Lower leg skin (tissue), 4 donors: ENCODE measurements around the gene RPL7L1. TPM values are rescaled to one million over a fixed set of nuclear protein-coding genes. Genes with fewer than 3 reads are reported as not detected.

Experiments used
- DNase-seq, 2 donors: peaks; one replicate each; pipeline ENCODE4 v3.0.0-alpha.2; 2019; ENCODE audit warnings: low spot score in 2 of 2
- H3K4me3 ChIP-seq: fragments of 200-600 bp; sonication (generic); 2 replicates; pipeline ENCODE4 v1.5.1; 2017; ENCODE audit warnings: mild to moderate bottlenecking, low read depth; ENCODE audit not compliant: poor library complexity, severe bottlenecking
- CTCF ChIP-seq, 3 donors: fragments of 450-650 bp; IDR thresholded peaks; one replicate each; pipeline ENCODE4 v1.5.1; 2016; ENCODE audit warnings: antibody characterized with exemption in 3 of 3, mild to moderate bottlenecking in 3 of 3, moderate library complexity in 2 of 3
- POLR2A ChIP-seq, 2 donors: fragments of 450-650 bp; IDR thresholded peaks; one replicate each; pipeline ENCODE4 v1.6.1; 2016 to 2017; ENCODE audit warnings: antibody characterized with exemption in 2 of 2, mild to moderate bottlenecking in 1 of 2, moderate library complexity in 1 of 2
- WGBS, 2 donors: methylation state at CpG; one replicate each; pipeline ENCODE4 v1.1.5; 2018; 5-methylcytosine and 5-hydroxymethylcytosine counted together
- intact Hi-C: fragments of 100-400 bp; cut with DNase I; formaldehyde crosslinking; loops from one replicate; pipeline ENCODE4 v1.15.0; 2023; ENCODE audit warnings: low total_unique reads
- total RNA-seq, 4 donors: library from RNA; depleted of rRNA; stranded (reverse); fragments of >200 nt; gene quantifications; one replicate each; pipeline ENCODE4 v1.1.0, GENCODE V29; 2016

The RPL7L1 gene
- total RNA-seq, 4 donors from 2014 or later = 73.4 to 95.9 (median 80.9) TPM

- no peak overlapping the region for H3K4me3 ChIP-seq
- WGBS, 2 donors = 63 to 77% methylated on average over 5 of the region's 5 CpGs
- TF ChIP-seq POLR2A (IDR thresholded peaks at IDR 0.05) (no peak), CTCF (IDR thresholded peaks at IDR 0.05) (no peak)
- DNase-seq = no peak
- intact Hi-C loops = no loop called here
These were observed 27.9 kb downstream of the RPL7L1 start for GRCh38 chr6:42907336-42907735.

DNA sequence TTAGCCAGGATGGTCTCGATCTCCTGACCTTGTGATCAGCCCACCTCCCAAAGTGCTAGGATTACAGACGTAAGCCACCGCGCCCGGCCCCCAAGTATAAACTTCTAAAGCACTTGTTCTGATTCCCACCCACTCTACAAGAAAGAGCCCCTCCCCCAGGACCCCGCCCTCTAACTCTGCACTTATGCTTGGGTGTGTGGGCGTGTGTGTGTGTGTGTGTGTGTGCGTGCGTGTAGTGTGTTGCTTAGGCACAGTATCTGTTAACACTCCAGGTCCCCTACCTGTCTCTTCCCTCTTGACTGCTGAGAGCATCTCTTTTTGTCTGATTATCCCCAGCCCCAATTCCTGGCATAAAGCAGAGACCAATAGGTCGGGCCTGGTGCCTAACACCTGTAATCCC lies 30.4 kb downstream of the RPL7L1 start:
- no peak overlapping the region for H3K4me3 ChIP-seq
- 92 to 93% methylated on average over 10 of the region's 10 CpGs for WGBS, 2 donors
- TF ChIP-seq CTCF (IDR thresholded peaks at IDR 0.05) (no peak), POLR2A (IDR thresholded peaks at IDR 0.05) (no peak)
- DNase-seq = no peak
- intact Hi-C loops = no loop called here

DNA sequence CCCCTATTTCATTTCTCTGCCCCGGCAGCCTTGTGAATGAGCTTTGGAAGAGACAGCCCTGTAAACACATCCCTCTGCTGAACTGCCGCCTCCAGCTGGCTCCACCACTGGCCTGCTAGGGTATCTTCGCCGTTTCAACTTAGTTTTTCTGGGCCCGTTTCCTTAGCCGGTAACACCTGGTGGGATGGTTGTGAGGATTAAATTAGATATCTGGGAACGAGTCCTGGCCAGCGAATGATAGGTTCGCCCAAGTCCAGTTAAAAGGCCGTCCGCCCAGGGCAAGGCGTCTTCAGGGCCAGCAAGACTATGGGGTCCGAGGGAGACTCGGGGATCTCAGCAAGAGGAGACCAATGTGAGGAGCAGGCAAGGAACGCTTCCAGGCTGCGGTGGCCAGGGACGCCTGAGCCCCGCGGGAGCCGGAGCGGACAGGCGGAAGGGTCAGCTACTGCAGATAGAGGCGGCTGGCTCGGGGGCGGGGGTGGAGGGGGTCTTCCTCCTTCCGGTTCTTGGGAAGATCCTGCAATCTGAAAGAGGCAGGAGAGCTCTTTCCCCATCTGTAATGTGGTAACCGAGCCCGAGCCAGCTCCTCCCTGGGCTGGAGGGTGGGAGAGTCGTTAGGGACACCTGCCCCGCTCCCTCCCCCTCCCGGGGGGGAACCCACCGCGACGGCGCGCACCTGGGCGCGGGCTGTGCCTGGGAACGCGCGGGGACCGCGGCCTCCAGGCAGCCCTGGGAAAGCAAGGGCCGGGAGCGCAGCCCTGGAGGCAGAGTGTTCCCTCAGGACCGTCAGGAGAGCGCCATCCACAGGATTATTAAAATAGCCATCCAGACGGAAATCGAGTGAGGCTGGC lies 32.0 kb downstream of the RPL7L1 start:
- TF ChIP-seq POLR2A (IDR thresholded peaks at IDR 0.05) (no peak), CTCF (IDR thresholded peaks at IDR 0.05) (no peak)
- intact Hi-C loops = no loop called here
- DNase-seq = no peak
- no peak overlapping the region for H3K4me3 ChIP-seq
- WGBS, 2 donors = 15 to 22% methylated on average over 43 to 46 of the region's 49 CpGs

- no peak for DNase-seq
- TF ChIP-seq POLR2A (IDR thresholded peaks at IDR 0.05) (no peak), CTCF (IDR thresholded peaks at IDR 0.05) (no peak)
- intact Hi-C loops = no loop called here
- no peak overlapping the region for H3K4me3 ChIP-seq
- 60 to 65% methylated on average over 4 of the region's 4 CpGs for WGBS, 2 donors
These were observed 35.1 kb downstream of the RPL7L1 start for GRCh38 chr6:42914546-42914945.

- 71 to 73% methylated on average over 8 to 10 of the region's 10 CpGs for WGBS, 2 donors
- intact Hi-C loops = no loop called here
- H3K4me3 ChIP-seq = no peak within 1 kb of the TSS
- TF ChIP-seq POLR2A (IDR thresholded peaks at IDR 0.05) (no peak), CTCF (IDR thresholded peaks at IDR 0.05) (no peak)
- no peak for DNase-seq
These were observed 36.3 kb downstream of the RPL7L1 start, which contains the start of gene PTCRA for GRCh38 chr6:42915732-42916131. PTCRA (plus strand) TSS chr6:42916053; CDS start chr6:42916070, 17 bp downstream.
